GM19395 (cell line): ENCODE measurements around the gene PKM.

Source experiments
- ATAC-seq: cut with Tn5 transposase; IDR thresholded peaks from one replicate; pipeline ENCODE4 v1.9.1; 2021; ENCODE audit warnings: mild to moderate bottlenecking, moderate library complexity; ENCODE audit not compliant: unreplicated experiment

Gene PKM

DNA sequence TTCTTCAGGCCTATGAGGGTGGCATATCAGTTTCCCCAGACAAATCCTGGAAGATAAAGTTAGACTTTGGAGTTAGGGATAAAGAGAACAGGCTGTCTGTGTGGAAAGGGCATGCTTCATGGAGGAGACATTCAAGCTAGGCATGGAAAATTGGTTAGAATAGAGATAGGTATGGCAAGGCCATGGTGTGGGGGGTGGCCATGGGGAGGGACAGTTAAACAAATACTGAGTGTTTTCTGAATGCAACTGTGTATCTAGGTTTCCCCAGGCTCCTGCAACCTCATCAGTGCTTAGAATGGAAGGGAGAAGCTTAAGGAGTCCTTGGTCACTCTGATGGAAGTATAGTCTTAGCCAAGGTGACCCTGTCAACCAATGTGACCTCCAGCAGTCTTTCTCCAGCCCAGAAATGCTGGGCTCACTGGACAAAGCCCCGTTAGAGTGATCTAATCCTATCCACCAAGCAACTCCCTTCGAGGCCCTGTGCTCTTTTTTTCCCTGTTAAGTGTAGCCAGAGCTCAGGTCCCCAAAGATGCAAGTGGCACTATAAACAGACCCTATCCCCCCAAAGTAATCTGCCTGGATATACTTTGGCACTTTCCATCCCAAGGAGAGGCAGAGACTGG is 5.5 kb upstream of the PKM start:
- ATAC-seq: no peak

- no peak for ATAC-seq
Measured at GRCh38 chr15:72235298-72235697, 4.3 kb upstream of the PKM start.

GRCh38 chr15:72233769-72234168 is 2.8 kb upstream of the PKM start:
- no peak for ATAC-seq

- peak; percentile 0 for ATAC-seq
Measured at GRCh38 chr15:72231833-72232478, 966 bp upstream of the PKM start.

GRCh38 chr15:72230197-72231065 is 559 bp downstream of the PKM start:
- no peak for ATAC-seq

GRCh38 chr15:72229947-72230196 is 1.1 kb downstream of the PKM start:
- ATAC-seq: no peak

DNA sequence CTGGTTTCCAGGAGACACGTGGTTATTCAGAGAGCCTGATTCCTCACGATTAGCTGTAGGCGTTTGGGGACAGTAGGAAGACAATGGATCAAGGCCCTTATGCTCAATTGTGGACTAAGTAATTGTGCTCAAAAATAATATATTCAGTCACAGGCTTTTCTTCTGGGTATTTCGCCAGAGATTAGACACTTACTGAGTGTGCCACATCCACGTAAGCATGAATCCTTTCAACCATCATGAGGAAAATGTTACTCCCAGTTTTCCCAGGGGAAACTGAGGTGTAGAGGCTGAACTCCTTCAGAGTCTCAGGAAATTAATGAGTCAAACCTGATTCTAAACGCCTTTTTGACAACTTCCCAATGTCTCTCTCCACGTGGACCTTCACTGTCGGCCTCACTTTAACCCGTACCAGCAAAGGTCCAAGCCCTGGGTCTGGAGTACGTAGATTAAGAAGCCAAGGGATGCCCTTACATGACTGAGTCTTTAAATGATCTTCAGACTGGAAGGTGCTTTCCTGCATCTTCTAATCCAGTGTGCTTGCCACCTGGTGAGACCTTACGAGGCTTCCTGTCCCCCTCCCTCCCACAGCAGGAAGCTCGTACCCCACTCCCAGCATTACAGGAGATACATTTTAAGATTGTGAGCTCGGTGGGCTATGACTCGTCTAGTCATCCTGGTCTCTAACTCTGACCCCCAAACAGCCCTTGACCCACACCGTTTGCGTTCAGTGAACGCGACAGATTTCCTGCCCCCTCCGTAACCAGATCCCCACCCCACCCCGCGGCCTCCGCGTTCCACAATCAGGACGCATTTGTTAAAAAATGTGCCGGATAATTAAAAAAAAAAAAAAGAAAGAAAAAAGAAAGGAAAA is 1.7 kb downstream of the PKM start:
- no peak for ATAC-seq

DNA sequence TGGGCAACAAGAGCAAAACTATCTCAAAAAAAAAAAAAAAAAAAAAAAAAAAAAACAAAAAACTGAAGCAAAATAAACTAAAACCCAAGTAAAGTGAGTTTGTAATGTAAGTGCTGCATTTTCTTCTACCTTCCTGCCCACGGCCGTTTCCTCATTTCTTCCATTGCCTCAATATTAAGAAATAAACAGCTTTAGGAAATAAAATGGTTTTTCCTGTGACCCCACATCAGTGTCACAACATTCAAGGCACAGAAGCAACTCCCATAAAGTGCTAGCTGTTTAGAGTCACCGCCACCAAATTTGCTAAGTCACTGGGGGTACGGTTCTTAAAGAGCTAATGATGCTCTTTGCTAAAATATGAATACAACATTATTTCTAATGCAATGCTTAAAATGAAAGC is 3.3 kb downstream of the PKM start:
- no peak for ATAC-seq

- ATAC-seq: no peak
Measured at GRCh38 chr15:72227192-72227586, 3.8 kb downstream of the PKM start.

- no peak for ATAC-seq
Measured at GRCh38 chr15:72223278-72223677, 7.7 kb downstream of the PKM start.

GRCh38 chr15:72222393-72222792 is 8.6 kb downstream of the PKM start:
- ATAC-seq: no peak

GRCh38 chr15:72220687-72221086 is 10.3 kb downstream of the PKM start:
- no peak for ATAC-seq

GRCh38 chr15:72217216-72217615 is 13.8 kb downstream of the PKM start:
- no peak for ATAC-seq

GRCh38 chr15:72216079-72216478 is 14.9 kb downstream of the PKM start:
- ATAC-seq: no peak

DNA sequence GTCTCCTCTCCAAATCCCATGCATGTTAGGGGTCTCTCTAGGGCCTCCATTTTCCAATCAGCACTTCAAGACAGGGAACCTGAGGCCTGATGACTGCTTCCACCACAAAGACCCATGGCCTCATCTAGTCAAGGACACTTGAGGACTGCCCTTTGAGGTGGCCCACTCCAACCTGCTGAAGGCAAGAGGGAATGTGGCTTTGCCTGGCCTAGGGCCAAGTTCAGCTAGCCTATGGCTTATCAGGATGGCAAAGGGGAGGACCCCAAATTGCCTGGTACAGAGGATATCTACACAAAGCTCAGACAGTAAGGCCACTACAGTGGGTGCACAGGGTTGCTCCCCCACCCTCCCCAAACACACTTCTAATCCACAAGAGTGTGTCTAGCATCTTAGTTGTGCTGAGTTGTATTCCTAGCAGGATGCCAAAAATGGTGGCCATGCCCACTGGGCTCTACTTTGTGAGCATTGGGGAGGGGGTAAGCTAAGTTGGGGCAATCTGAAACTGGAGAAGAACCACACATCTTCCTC is 23.4 kb downstream of the PKM start:
- no peak for ATAC-seq

- ATAC-seq: no peak
Measured at GRCh38 chr15:72206677-72207000, 24.4 kb downstream of the PKM start.

- no peak for ATAC-seq
Measured at GRCh38 chr15:72205896-72206676, 24.9 kb downstream of the PKM start.

GRCh38 chr15:72205273-72205672 is 25.7 kb downstream of the PKM start:
- no peak for ATAC-seq

DNA sequence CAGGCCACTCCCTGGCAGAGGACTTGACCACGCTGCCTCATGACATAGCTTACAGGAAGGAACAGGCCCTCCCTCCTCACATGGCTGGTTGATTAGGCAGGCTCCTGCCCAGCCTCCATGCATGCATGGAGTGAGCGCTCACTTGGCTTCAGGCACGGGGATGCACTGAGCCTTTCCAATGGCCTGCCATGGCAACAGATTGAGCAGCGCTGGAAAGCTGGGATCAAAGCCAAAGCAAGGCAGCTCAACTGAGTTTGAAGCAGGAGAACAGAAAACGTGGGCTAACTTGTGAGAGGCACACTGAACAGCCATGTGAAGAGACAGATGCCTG is 27.5 kb downstream of the PKM start:
- no peak for ATAC-seq

DNA sequence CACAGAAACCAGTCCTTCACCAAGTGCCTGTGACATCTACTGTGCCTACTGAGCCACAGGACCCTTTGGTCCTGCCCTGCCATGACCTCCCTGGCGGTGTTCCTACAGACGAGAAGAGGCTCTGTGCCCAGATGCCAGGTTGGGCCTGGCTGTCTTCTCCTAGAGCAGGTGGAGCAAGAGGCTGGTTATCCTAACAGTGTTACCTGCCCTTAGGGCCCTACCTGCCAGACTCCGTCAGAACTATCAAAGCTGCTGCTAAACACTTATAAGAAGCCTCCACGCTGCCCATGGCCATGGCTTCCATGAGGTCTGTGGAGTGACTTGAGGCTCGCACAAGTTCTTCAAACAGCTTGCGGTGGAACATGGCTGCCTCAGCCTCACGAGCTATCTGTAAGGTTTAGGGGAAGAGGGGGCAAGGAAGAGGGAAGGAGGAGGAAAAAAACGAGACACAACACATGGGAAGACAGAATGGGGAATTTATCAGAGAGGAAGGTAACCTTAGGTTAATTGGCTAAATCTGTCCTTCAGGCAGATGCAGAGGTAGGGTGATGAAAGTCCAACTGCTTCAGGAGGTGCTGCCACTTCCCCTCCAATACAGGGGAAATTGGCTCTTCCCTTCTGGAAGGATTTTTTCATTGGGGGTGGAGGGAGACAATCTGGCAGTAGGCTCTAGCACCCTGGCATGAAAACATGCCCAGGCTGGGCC is 28.0 kb downstream of the PKM start:
- no peak for ATAC-seq
